Kidney (tissue), 14 donors: ENCODE data around the gene TRIO. TPM values are rescaled to one million over a fixed set of nuclear protein-coding genes. Genes with fewer than 3 reads are reported as not detected.

ENCODE experiments used
- DNase-seq, 5 donors: peaks; one replicate each; pipeline ENCODE4 v3.0.0-alpha.2; 2013 to 2020
- FAIRE-seq: peaks from 2 replicates; lab custom pipeline; 2012; peaks lifted over from hg19 to GRCh38; lab: Jason Lieb, UNC
- H3K27ac ChIP-seq, 2 donors: one replicate each; pipeline ENCODE4 v1.7.0; 2013; ENCODE audit warnings: low read depth in 2 of 2, low read length in 2 of 2, inconsistent platforms in 1 of 2
- H3K27me3 ChIP-seq: one replicate; pipeline ENCODE4 v1.7.1; 2013; ENCODE audit warnings: low read length, inconsistent platforms; ENCODE audit not compliant: control insufficient read depth, insufficient read depth
- H3K36me3 ChIP-seq, 3 donors: one replicate each; pipeline versions ENCODE4 v1.7.0 to v1.7.1; 2013; ENCODE audit warnings: low read length in 3 of 3, control low read depth in 1 of 3, inconsistent platforms in 1 of 3; ENCODE audit not compliant: insufficient read depth in 3 of 3, control insufficient read depth in 2 of 3
- H3K4me1 ChIP-seq, 3 donors: one replicate each; pipeline versions ENCODE4 v1.7.0 to v1.7.1; 2013; ENCODE audit warnings: low read length in 3 of 3, inconsistent platforms in 1 of 3, low read depth in 1 of 3; ENCODE audit not compliant: control insufficient read depth in 2 of 3, insufficient read depth in 2 of 3
- H3K4me3 ChIP-seq, 3 donors: one replicate each; pipeline versions ENCODE4 v1.7.0 to v1.8.1; 2013; ENCODE audit warnings: low read length in 3 of 3, control low read depth in 1 of 3, inconsistent platforms in 1 of 3
- H3K9ac ChIP-seq, 3 donors: one replicate each; pipeline versions ENCODE4 v1.7.0 to v1.7.1; 2013; ENCODE audit warnings: low read length in 3 of 3, control low read depth in 1 of 3, inconsistent platforms in 1 of 3
- H3K9me3 ChIP-seq, 3 donors: one replicate each; pipeline versions ENCODE4 v1.7.0 to v1.7.1; 2013; ENCODE audit warnings: low read length in 3 of 3, control low read depth in 1 of 3, inconsistent platforms in 1 of 3; ENCODE audit not compliant: control insufficient read depth in 2 of 3, insufficient read depth in 1 of 3
- intact Hi-C: fragments of 100-400 bp; cut with DNase I; formaldehyde crosslinking; loops from one replicate; pipeline ENCODE4 v1.11.1; 2022
- polyA plus RNA-seq: library from polyadenylated mRNA; stranded (reverse); fragments of 350-450 nt; fragmentation: Illumina TruSeq; extraction: RNeasy Lipid Tissue Mini Kit (QIAGEN cat#74804); gene quantifications from one replicate; pipeline ENCODE4 v1.2.3, GENCODE V29; 2014; ENCODE audit warnings: low read depth, low replicate concordance; ENCODE audit not compliant: insufficient read depth
- total RNA-seq: library from RNA; stranded (reverse); fragmentation: NEBNext Ultra II Directional; extraction: Animal tissue kit (Norgen Biotek cat#: 25700); gene quantifications from one replicate; pipeline ENCODE4 v1.2.1, GENCODE V29; 2021
- TF ChIP-seq, protein P1 (sequence below): IDR thresholded peaks from 3 replicates; pipeline ENCODE4 v1.5.1; 2012; ENCODE audit warnings: mild to moderate bottlenecking, moderate library complexity, borderline replicate concordance; ENCODE audit not compliant: insufficient read depth; ENCODE audit errors: extremely low read depth
- donor health status: control.
- donor health status: control.
- donor health status: control.
- donor health status: control.
- donor health status: control.
- donor health status: DM: yes; HTN: yes; CAD: no.
- donor health status: Normal renal cell carcinoma (clear cell type).

Gene TRIO
- total and polyA plus RNA-seq, 2 donors from 2014 or later = 9.5 to 149 TPM

DNA sequence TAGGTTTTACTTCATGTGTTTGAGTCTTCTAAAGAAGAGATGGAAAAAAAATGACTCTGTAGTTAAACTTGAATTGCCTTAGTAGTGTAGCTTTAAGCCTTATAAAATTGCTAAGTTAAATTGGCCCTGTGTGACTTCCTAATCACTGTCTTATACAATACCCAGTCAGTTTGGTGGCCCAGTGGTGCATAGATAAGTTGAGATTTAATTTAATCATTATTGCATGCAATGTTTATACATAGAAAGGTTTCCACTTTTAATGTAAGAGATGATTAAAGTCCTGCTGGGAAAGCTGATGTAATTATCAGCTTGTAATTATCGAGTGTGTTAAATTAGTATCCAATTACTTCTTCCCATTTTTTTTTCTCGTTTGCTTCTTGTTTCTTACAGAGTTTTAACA lies 187.1 kb downstream of the TRIO start:
- H3K9ac ChIP-seq = no peak overlapping the region
- H3K27ac ChIP-seq = no peak overlapping the region
- H3K27me3 ChIP-seq = no peaks in the 10 kb centered on the region
- peaks cover 0 to 2% (median 0%) of the 10 kb centered on the region in 3 donors for H3K4me1 ChIP-seq
- no peak for DNase-seq
- no peak overlapping the region for H3K4me3 ChIP-seq
- intact Hi-C loops = no loop called here
- H3K36me3 ChIP-seq = peaks cover 0 to 14% (median 0%) of the 10 kb centered on the region in 3 donors
- H3K9me3 ChIP-seq = no peaks in the 10 kb centered on the region
- TF ChIP-seq, protein P1, sequence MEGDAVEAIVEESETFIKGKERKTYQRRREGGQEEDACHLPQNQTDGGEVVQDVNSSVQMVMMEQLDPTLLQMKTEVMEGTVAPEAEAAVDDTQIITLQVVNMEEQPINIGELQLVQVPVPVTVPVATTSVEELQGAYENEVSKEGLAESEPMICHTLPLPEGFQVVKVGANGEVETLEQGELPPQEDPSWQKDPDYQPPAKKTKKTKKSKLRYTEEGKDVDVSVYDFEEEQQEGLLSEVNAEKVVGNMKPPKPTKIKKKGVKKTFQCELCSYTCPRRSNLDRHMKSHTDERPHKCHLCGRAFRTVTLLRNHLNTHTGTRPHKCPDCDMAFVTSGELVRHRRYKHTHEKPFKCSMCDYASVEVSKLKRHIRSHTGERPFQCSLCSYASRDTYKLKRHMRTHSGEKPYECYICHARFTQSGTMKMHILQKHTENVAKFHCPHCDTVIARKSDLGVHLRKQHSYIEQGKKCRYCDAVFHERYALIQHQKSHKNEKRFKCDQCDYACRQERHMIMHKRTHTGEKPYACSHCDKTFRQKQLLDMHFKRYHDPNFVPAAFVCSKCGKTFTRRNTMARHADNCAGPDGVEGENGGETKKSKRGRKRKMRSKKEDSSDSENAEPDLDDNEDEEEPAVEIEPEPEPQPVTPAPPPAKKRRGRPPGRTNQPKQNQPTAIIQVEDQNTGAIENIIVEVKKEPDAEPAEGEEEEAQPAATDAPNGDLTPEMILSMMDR = no peak
- no peak for FAIRE-seq

- no peaks in the 10 kb centered on the region for H3K9me3 ChIP-seq
- peaks cover 0 to 14% (median under 1%) of the 10 kb centered on the region in 3 donors for H3K36me3 ChIP-seq
- H3K27me3 ChIP-seq = no peaks in the 10 kb centered on the region
- H3K27ac ChIP-seq = no peak overlapping the region
- peaks cover 0 to 2% (median 0%) of the 10 kb centered on the region in 3 donors for H3K4me1 ChIP-seq
- FAIRE-seq (no peak), DNase-seq (no peak)
- intact Hi-C loops = no loop called here
- TF ChIP-seq, protein P1 = no peak
- no peak overlapping the region for H3K4me3 ChIP-seq
- no peak overlapping the region for H3K9ac ChIP-seq
Observed at GRCh38 chr5:14330729-14331385, 187.7 kb downstream of the TRIO start.

DNA sequence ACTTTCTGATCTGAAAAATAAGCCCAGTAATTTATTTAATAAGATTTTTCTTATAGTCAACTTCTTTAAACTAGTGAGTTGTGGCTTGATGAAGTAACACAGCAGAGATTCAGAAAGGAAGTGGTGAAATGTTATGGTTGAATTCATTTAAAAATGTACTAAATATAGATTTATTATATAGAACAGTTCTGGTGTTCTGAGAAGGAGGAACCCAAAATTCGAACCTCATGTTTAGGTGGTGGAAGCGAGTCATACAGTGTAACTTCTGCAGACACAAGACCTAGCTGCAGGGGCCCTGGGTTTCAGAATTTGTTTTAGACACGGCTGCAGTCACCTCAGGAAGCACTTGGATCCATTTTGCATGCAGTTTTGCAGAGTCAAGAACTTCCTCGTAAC lies 188.2 kb downstream of the TRIO start:
- Histone ChIP-seq H3K4me1 (no peaks in the 10 kb centered on the region), H3K9me3 (no peaks in the 10 kb centered on the region), H3K27ac (no peak overlapping the region), H3K9ac (no peak overlapping the region), H3K36me3 (peaks cover 0 to 14% (median 5%) of the 10 kb centered on the region in 3 donors), H3K27me3 (no peaks in the 10 kb centered on the region), H3K4me3 (no peak overlapping the region)
- intact Hi-C loops = no loop called here
- TF ChIP-seq, protein P1 = no peak
- DNase-seq (no peak), FAIRE-seq (no peak)
